A549 (cell line): ENCODE data around the gene GCDH. TPM values are rescaled to one million over a fixed set of nuclear protein-coding genes. Genes with fewer than 3 reads are reported as not detected.

Source experiments
- ATAC-seq, 2 experiments: fragments of 200-7000 bp in 1 of 2; fragments of >200 bp in 1 of 2; cut with Nextera tagmentation in 1 of 2; cut with Tn5 transposase in 1 of 2; 3 replicates each; pipeline versions ENCODE4 v1.8.0 to v1.9.1; 2018 to 2020; ENCODE audit warnings: mild to moderate bottlenecking in 1 of 2, moderate library complexity in 1 of 2
- CTCF ChIA-PET: fragments of 300-600 bp; sonication (Branson Sonifier 250); formaldehyde crosslinking; extraction: SDS; loops from one replicate; lab custom pipeline; 2021; ENCODE audit warnings: antibody characterized with exemption, inconsistent platforms; lab: Yijun Ruan, JAX
- POLR2A ChIA-PET: fragments of 350-600 bp; formaldehyde crosslinking; extraction: SDS; loops from one replicate; lab custom pipeline; 2021; ENCODE audit warnings: antibody characterized with exemption, inconsistent platforms; lab: Yijun Ruan, JAX
- DNase-seq, 2 experiments: peaks; one replicate each; pipeline versions ENCODE4 v3.0.0 to v3.0.0-alpha.2; 2011 to 2016; ENCODE audit warnings: low read depth in 1 of 2, low spot score in 1 of 2
- FAIRE-seq: peaks from 2 replicates; lab custom pipeline; 2011; peaks lifted over from hg19 to GRCh38; lab: Jason Lieb, UNC
- H3K27ac ChIP-seq, 2 experiments: fragments of >200 bp; sonication (Bioruptor Twin); formaldehyde crosslinking; 3 replicates each; pipeline ENCODE4 v1.5.1; 2016 to 2017
- H3K4me1 ChIP-seq: fragments of >200 bp; sonication (Bioruptor Twin); formaldehyde crosslinking; 3 replicates; pipeline ENCODE4 v1.6.1; 2016
- H3K4me2 ChIP-seq: fragments of >200 bp; sonication (Bioruptor Twin); formaldehyde crosslinking; 3 replicates; pipeline ENCODE4 v1.6.1; 2016
- H3K4me3 ChIP-seq: fragments of >200 bp; sonication (Bioruptor Twin); formaldehyde crosslinking; 3 replicates; pipeline ENCODE4 v1.5.1; 2016
- H3K9me3 ChIP-seq: fragments of >200 bp; sonication (Bioruptor Twin); formaldehyde crosslinking; 3 replicates; pipeline ENCODE4 v1.6.1; 2016
- CHD2 ChIP-seq: fragments of 150-350 bp; IDR thresholded peaks from 2 replicates; pipeline ENCODE4 v1.6.1; 2014; ENCODE audit warnings: low read length; ENCODE audit not compliant: partially characterized antibody
- E2F6 ChIP-seq: IDR thresholded peaks from 2 replicates; pipeline ENCODE4 v1.6.1; 2012; ENCODE audit warnings: low read depth, borderline replicate concordance
- EHMT2 ChIP-seq: fragments of 200-600 bp; sonication (generic); IDR thresholded peaks from 2 replicates; pipeline ENCODE4 v1.6.1; 2016; ENCODE audit warnings: antibody characterized with exemption, low read depth, mild to moderate bottlenecking, moderate library complexity
- EP300 ChIP-seq, 2 experiments: fragments of >200 bp; sonication (Bioruptor Twin); formaldehyde crosslinking; IDR thresholded peaks; 2 replicates in 1 of 2; 3 replicates in 1 of 2; pipeline ENCODE4 v1.6.1; 2016 to 2017
- FOXS1 ChIP-seq: fragments of 250-450 bp; sonication (Bioruptor Pico); IDR thresholded peaks from 2 replicates; pipeline ENCODE4 v1.5.0; 2020; ENCODE audit warnings: mild to moderate bottlenecking, moderate library complexity
- HES2 ChIP-seq: fragments of >200 bp; sonication (Bioruptor Twin); formaldehyde crosslinking; IDR thresholded peaks from 2 replicates; pipeline ENCODE4 v1.6.1; 2016
- HEYL ChIP-seq: fragments of 250-450 bp; sonication (Bioruptor Pico); IDR thresholded peaks from 2 replicates; pipeline ENCODE4 v1.8.0; 2021; ENCODE audit warnings: mild to moderate bottlenecking, moderate library complexity
- HMGXB4 ChIP-seq: fragments of 250-450 bp; sonication (Bioruptor Pico); IDR thresholded peaks from 2 replicates; pipeline ENCODE4 v1.5.0; 2021; ENCODE audit warnings: mild to moderate bottlenecking, moderate library complexity, borderline replicate concordance
- HOXB5 ChIP-seq: fragments of 250-450 bp; sonication (Bioruptor Pico); IDR thresholded peaks from 2 replicates; pipeline ENCODE4 v1.5.0; 2020; ENCODE audit warnings: mild to moderate bottlenecking, moderate library complexity
- KDM1A ChIP-seq: fragments of 200-600 bp; sonication (generic); IDR thresholded peaks from 2 replicates; pipeline ENCODE4 v1.6.1; 2016; ENCODE audit warnings: low read depth, mild to moderate bottlenecking
- NFE2L2 ChIP-seq: fragments of 150-350 bp; conservative IDR thresholded peaks from 2 replicates; pipeline ENCODE4 v1.6.1; 2014; ENCODE audit warnings: low read length
- PHF8 ChIP-seq: fragments of 200-600 bp; sonication (generic); IDR thresholded peaks from 2 replicates; pipeline ENCODE4 v1.6.1; 2016; ENCODE audit warnings: low read depth, mild to moderate bottlenecking, antibody characterized with exemption, moderate library complexity, borderline replicate concordance
- RCOR1 ChIP-seq: fragments of 150-350 bp; IDR thresholded peaks from 2 replicates; pipeline ENCODE4 v1.6.1; 2014; ENCODE audit warnings: antibody characterized with exemption, low read length, low read depth
- REST ChIP-seq: fragments of 200-600 bp; sonication (generic); IDR thresholded peaks from 2 replicates; pipeline ENCODE4 v1.6.1; 2016; ENCODE audit warnings: antibody characterized with exemption, mild to moderate bottlenecking, moderate library complexity
- TFCP2L1 ChIP-seq: fragments of 250-450 bp; sonication (Bioruptor Pico); IDR thresholded peaks from 2 replicates; pipeline ENCODE4 v1.5.0; 2021; ENCODE audit warnings: mild to moderate bottlenecking
- TP53 ChIP-seq: fragments of 250-450 bp; sonication (Bioruptor Pico); IDR thresholded peaks from 2 replicates; pipeline ENCODE4 v1.5.0; 2021; ENCODE audit warnings: mild to moderate bottlenecking, moderate library complexity
- USF2 ChIP-seq: fragments of 450-650 bp; IDR thresholded peaks from 2 replicates; pipeline ENCODE4 v1.6.1; 2014; ENCODE audit warnings: antibody characterized with exemption
- ZFP36 ChIP-seq: fragments of 450-650 bp; IDR thresholded peaks from 2 replicates; pipeline ENCODE4 v1.6.1; 2014; ENCODE audit warnings: borderline replicate concordance; ENCODE audit not compliant: partially characterized antibody
- ZNF302 ChIP-seq: fragments of 250-450 bp; sonication (Bioruptor Pico); IDR thresholded peaks from 2 replicates; pipeline ENCODE4 v1.9.0; 2021; ENCODE audit warnings: inconsistent platforms, mild to moderate bottlenecking, moderate library complexity
- WGBS: methylation state at CpG from one replicate; pipeline ENCODE4 v1.1.6; 2017; ENCODE audit errors: missing lambda C conversion rate; 5-methylcytosine and 5-hydroxymethylcytosine counted together
- polyA plus RNA-seq, 4 experiments: library from polyadenylated mRNA; depleted of rRNA in 3 of 4; stranded (reverse); fragments of >200 nt; fragmentation: RNase III in 1 of 4; extraction: RNeasy Plus Mini Kit Qiagen cat#74134 plus additional on column Dnase treatment in 1 of 4; gene quantifications; 2 replicates in 3 of 4; 3 replicates in 1 of 4; pipeline ENCODE4 v1.2.3, GENCODE V29; 2011 to 2017

The GCDH gene
- polyA plus RNA-seq, 2 of the 4 experiments (the other 2 are of a cell fraction) = 8.8 to 15.2 TPM

GRCh38 chr19:12913851-12914690, 23.1 kb downstream of the GCDH start:
- TF ChIP-seq EHMT2 = no peak
- no peak for TF ChIP-seq HEYL (CRISPR knock-in tag)
- no peak for TF ChIP-seq HMGXB4 (CRISPR knock-in tag)
- TF ChIP-seq CHD2 = no peak
- TF ChIP-seq ZNF302 = no peak
- TF ChIP-seq NFE2L2 = no peak
- no peak for TF ChIP-seq RCOR1
- no peak for TF ChIP-seq ZFP36
- TF ChIP-seq REST = no peak
- no peak for TF ChIP-seq TFCP2L1 (CRISPR knock-in tag)
- TF ChIP-seq TP53 (CRISPR knock-in tag) = no peak
- TF ChIP-seq HOXB5 (CRISPR knock-in tag) = no peak
- no peak for TF ChIP-seq PHF8
- TF ChIP-seq HES2 = no peak
- TF ChIP-seq USF2 = no peak
- no peak for TF ChIP-seq EP300 (IDR thresholded peaks at IDR 0.05)
- no peak for TF ChIP-seq KDM1A
- TF ChIP-seq FOXS1 (CRISPR knock-in tag) = no peak
- TF ChIP-seq E2F6 = no peak
- Histone ChIP-seq H3K4me3 (no peak overlapping the region), H3K9me3 (no peaks in the 10 kb centered on the region), H3K4me1 (no peaks in the 10 kb centered on the region), H3K27ac (no peak overlapping the region), H3K4me2 (no peak overlapping the region)
- ATAC-seq (no peak), FAIRE-seq (no peak), DNase-seq (no peak)
- ChIA-PET CTCF (interaction anchor here (1.4 kb wide), 1 partner anchor 15 kb away, joined by 4 read pairs; no protein-coding TSS in a partner anchor), POLR2A (no interaction called here)
- 84% methylated on average over 8 of the region's 12 CpGs for WGBS
